ENCODE data around the gene TMEM63B. TPM values are rescaled to one million over a fixed set of nuclear protein-coding genes. Genes with fewer than 3 reads are reported as not detected.

TMEM63B gene
- total RNA-seq, 2 donors from 2014 or later = 7.6 to 11.9 TPM

- DNase-seq (no peak), ATAC-seq (no peak)
- no peak for TF ChIP-seq POLR2A (IDR thresholded peaks at IDR 0.05)
- no peak for TF ChIP-seq CTCF (IDR thresholded peaks at IDR 0.05)
- H3K9me3 ChIP-seq = no peaks in the 10 kb centered on the region
- H3K27me3 ChIP-seq = no peaks in the 10 kb centered on the region
- no peak overlapping the region for H3K27ac ChIP-seq
- 17 to 18% methylated on average over 1 of the region's 1 CpG for WGBS, 2 donors
- no peak overlapping the region for H3K4me3 ChIP-seq
- no peaks in the 10 kb centered on the region for H3K36me3 ChIP-seq (replicated peaks in 1 of 2; ENCODE audit: insufficient read depth in 1 of 2, low read depth in 2 of 2)
- intact Hi-C loops (cut with DNase I) = loop anchor here (10.0 kb wide), 1 partner anchor 236 kb away; no protein-coding TSS in a partner anchor
- peaks cover 12% of the 10 kb centered on the region for H3K4me1 ChIP-seq
These were observed 28.2 kb upstream of the TMEM63B start for GRCh38 chr6:44099192-44099591.

GRCh38 chr6:44100088-44100550, 27.2 kb upstream of the TMEM63B start:
- Histone ChIP-seq H3K27ac (no peak overlapping the region), H3K27me3 (no peaks in the 10 kb centered on the region), H3K4me1 (peaks cover 3% of the 10 kb centered on the region), H3K4me3 (no peak overlapping the region), H3K36me3 (replicated peaks in 1 of 2; ENCODE audit: insufficient read depth in 1 of 2, low read depth in 2 of 2) (no peaks in the 10 kb centered on the region), H3K9me3 (no peaks in the 10 kb centered on the region)
- 17 to 41% methylated on average over 1 of the region's 1 CpG for WGBS, 2 donors
- no peak for TF ChIP-seq POLR2A (IDR thresholded peaks at IDR 0.05)
- TF ChIP-seq CTCF (IDR thresholded peaks at IDR 0.05) = peak in 6 of 7 experiments; percentile 16 to 49 (median 42)
- intact Hi-C loops (cut with DNase I) = loop anchor here (5.0 kb wide), 1 partner anchor 52 kb away; no protein-coding TSS in a partner anchor
- DNase-seq (peak in 3 of 4 donors; percentile 31 to 41 (median 32)), ATAC-seq (peak; percentile 23)

GRCh38 chr6:44101832-44102231, 25.5 kb upstream of the TMEM63B start:
- Histone ChIP-seq H3K27ac (no peak overlapping the region), H3K9me3 (no peaks in the 10 kb centered on the region), H3K27me3 (no peaks in the 10 kb centered on the region), H3K4me3 (no peak overlapping the region), H3K36me3 (replicated peaks in 1 of 2; ENCODE audit: insufficient read depth in 1 of 2, low read depth in 2 of 2) (no peaks in the 10 kb centered on the region), H3K4me1 (no peaks in the 10 kb centered on the region)
- intact Hi-C loops (cut with DNase I) = loop anchor here (5.0 kb wide), 1 partner anchor 50 kb away; no protein-coding TSS in a partner anchor
- no peak for DNase-seq
- no peak for TF ChIP-seq CTCF (IDR thresholded peaks at IDR 0.05)
- TF ChIP-seq POLR2A (IDR thresholded peaks at IDR 0.05) = no peak
- 79 to 89% methylated on average over 4 of the region's 4 CpGs for WGBS, 2 donors
- no peak for ATAC-seq

- no peaks in the 10 kb centered on the region for H3K36me3 ChIP-seq (replicated peaks in 1 of 2; ENCODE audit: insufficient read depth in 1 of 2, low read depth in 2 of 2)
- intact Hi-C loops (cut with DNase I) = loop anchor here (5.0 kb wide), 1 partner anchor 50 kb away; no protein-coding TSS in a partner anchor
- ATAC-seq (no peak), DNase-seq (no peak)
- no peak overlapping the region for H3K27ac ChIP-seq
- TF ChIP-seq POLR2A (IDR thresholded peaks at IDR 0.05) = no peak
- TF ChIP-seq CTCF (IDR thresholded peaks at IDR 0.05) = no peak
- H3K27me3 ChIP-seq = no peaks in the 10 kb centered on the region
- H3K9me3 ChIP-seq = no peaks in the 10 kb centered on the region
- no peak overlapping the region for H3K4me3 ChIP-seq
- WGBS, 2 donors = 93% methylated on average over 2 of the region's 2 CpGs
- H3K4me1 ChIP-seq = no peaks in the 10 kb centered on the region
These were observed 24.8 kb upstream of the TMEM63B start for GRCh38 chr6:44102527-44102926.

- intact Hi-C loops (cut with DNase I) = loop anchor here (5.0 kb wide), 1 partner anchor 48 kb away; no protein-coding TSS in a partner anchor
- peak in 1 of 4 donors; percentile 42 for DNase-seq
- TF ChIP-seq CTCF (IDR thresholded peaks at IDR 0.05) (no peak), POLR2A (IDR thresholded peaks at IDR 0.05) (no peak)
- H3K4me3 ChIP-seq = no peak overlapping the region
- no peak overlapping the region for H3K27ac ChIP-seq
- no peaks in the 10 kb centered on the region for H3K4me1 ChIP-seq
- no peaks in the 10 kb centered on the region for H3K27me3 ChIP-seq
- peak; percentile 51 for ATAC-seq
- no peaks in the 10 kb centered on the region for H3K9me3 ChIP-seq
- WGBS, 2 donors = 83 to 88% methylated on average over 2 to 3 of the region's 3 CpGs
- no peaks in the 10 kb centered on the region for H3K36me3 ChIP-seq (replicated peaks in 1 of 2; ENCODE audit: insufficient read depth in 1 of 2, low read depth in 2 of 2)
These were observed 22.8 kb upstream of the TMEM63B start for GRCh38 chr6:44104481-44105021.
